ENCODE measurements around the gene FAM210A. TPM values are rescaled to one million over a fixed set of nuclear protein-coding genes. Genes with fewer than 3 reads are reported as not detected.

The FAM210A gene
- total and polyA plus RNA-seq, 2 of the 4 experiments (the other 2 are of a cell fraction) = 9.8 to 25.3 TPM

DNA sequence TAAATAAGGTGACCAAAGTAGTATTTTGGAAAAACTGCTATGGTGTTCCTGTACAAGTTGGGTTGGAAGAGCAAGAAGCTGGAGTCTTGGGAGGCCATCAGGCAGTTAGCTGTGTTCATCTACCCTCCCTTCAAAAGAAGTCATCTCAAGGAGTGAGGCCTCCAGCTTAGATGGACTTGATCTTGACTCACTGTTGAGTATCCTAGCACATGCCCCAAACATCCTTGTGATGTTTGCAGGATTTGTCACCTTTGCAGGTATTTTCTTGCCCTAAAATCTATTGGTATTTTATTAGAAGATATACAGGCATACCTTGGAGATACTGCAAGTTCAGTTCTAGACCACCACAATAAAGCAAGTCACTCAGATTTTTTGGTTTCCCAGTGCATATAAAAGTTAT lies 30.3 kb upstream of the FAM210A start:
- H2BK20ac ChIP-seq (ENCODE audit: low read depth, low read length) = no peak overlapping the region
- no peaks in the 10 kb centered on the region for H3K9me1 ChIP-seq (ENCODE audit: insufficient read depth, low read length)
- POLR2A ChIA-PET (ENCODE audit: unreplicated experiment) = no interaction called here
- no peak overlapping the region for H3K18ac ChIP-seq (ENCODE audit: low read depth, low read length)
- H2BK120ac ChIP-seq (ENCODE audit: low read depth, low read length) = no peak overlapping the region
- no peak overlapping the region for H3K4me2 ChIP-seq (ENCODE audit: low read depth, low read length)
- no peak overlapping the region for H4K5ac ChIP-seq (ENCODE audit: low read depth, low read length)
- no peaks in the 10 kb centered on the region for H3K79me1 ChIP-seq (ENCODE audit: low read depth in 1 of 2, low read length in 2 of 2)
- no peak overlapping the region for H3K56ac ChIP-seq (ENCODE audit: extremely low read depth, insufficient read depth, low read length)
- H2AK5ac ChIP-seq (ENCODE audit: low read depth, low read length) = no peak overlapping the region
- H3K9me3 ChIP-seq (ENCODE audit: control insufficient read depth, insufficient read depth, low read length) = no peaks in the 10 kb centered on the region
- DNase-seq = no peak
- no peak overlapping the region for H3K4me3 ChIP-seq (ENCODE audit: insufficient read depth, low read depth, low read length)
- intact Hi-C loops (cut with micrococcal nuclease) (no loop called here), dilution Hi-C loops (cut with HindIII; ENCODE audit: low sequenced_read_pairs, unreplicated experiment) (no loop called here), in situ Hi-C loops (cut with MboI; ENCODE audit: low sequenced_read_pairs) (no loop called here)
- H3K36me3 ChIP-seq (ENCODE audit: control insufficient read depth, insufficient read depth, low read length) = peaks cover 27% of the 10 kb centered on the region
- H3K4ac ChIP-seq (ENCODE audit: low read depth, low read length) = no peak overlapping the region
- no peak for TF ChIP-seq MAFK (IDR thresholded peaks at IDR 0.05; ENCODE audit: low read depth, low read length)
- TF ChIP-seq, protein P1, sequence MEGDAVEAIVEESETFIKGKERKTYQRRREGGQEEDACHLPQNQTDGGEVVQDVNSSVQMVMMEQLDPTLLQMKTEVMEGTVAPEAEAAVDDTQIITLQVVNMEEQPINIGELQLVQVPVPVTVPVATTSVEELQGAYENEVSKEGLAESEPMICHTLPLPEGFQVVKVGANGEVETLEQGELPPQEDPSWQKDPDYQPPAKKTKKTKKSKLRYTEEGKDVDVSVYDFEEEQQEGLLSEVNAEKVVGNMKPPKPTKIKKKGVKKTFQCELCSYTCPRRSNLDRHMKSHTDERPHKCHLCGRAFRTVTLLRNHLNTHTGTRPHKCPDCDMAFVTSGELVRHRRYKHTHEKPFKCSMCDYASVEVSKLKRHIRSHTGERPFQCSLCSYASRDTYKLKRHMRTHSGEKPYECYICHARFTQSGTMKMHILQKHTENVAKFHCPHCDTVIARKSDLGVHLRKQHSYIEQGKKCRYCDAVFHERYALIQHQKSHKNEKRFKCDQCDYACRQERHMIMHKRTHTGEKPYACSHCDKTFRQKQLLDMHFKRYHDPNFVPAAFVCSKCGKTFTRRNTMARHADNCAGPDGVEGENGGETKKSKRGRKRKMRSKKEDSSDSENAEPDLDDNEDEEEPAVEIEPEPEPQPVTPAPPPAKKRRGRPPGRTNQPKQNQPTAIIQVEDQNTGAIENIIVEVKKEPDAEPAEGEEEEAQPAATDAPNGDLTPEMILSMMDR (conservative IDR thresholded peaks at IDR 0.05; ENCODE audit: low read depth, low read length) = no peak
- no peak for TF ChIP-seq CEBPB (IDR thresholded peaks at IDR 0.05; ENCODE audit: low read depth, low read length)
- no peak for TF ChIP-seq NFE2L2 (IDR thresholded peaks at IDR 0.05; ENCODE audit: low read depth, low read length)
- TF ChIP-seq POLR2A (IDR thresholded peaks at IDR 0.05; ENCODE audit: low read depth, low read length) = no peak
- no peak for TF ChIP-seq MAZ (IDR thresholded peaks at IDR 0.05; ENCODE audit: borderline replicate concordance, low read depth, low read length)
- TF ChIP-seq, protein P2, sequence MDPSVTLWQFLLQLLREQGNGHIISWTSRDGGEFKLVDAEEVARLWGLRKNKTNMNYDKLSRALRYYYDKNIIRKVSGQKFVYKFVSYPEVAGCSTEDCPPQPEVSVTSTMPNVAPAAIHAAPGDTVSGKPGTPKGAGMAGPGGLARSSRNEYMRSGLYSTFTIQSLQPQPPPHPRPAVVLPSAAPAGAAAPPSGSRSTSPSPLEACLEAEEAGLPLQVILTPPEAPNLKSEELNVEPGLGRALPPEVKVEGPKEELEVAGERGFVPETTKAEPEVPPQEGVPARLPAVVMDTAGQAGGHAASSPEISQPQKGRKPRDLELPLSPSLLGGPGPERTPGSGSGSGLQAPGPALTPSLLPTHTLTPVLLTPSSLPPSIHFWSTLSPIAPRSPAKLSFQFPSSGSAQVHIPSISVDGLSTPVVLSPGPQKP (IDR thresholded peaks at IDR 0.05; ENCODE audit: borderline replicate concordance, low read depth, low read length) = no peak
- TF ChIP-seq FOS (IDR thresholded peaks at IDR 0.05; ENCODE audit: low read depth, low read length) = no peak
- TF ChIP-seq RCOR1 (IDR thresholded peaks at IDR 0.05; ENCODE audit: insufficient replicate concordance, low read length) = no peak
- no peak for TF ChIP-seq CHD1 (IDR thresholded peaks at IDR 0.05; ENCODE audit: low read depth, low read length)
- TF ChIP-seq MXI1 (IDR thresholded peaks at IDR 0.05; ENCODE audit: borderline replicate concordance, low read depth, low read length) = no peak
- TF ChIP-seq SMC3 (IDR thresholded peaks at IDR 0.05; ENCODE audit: low read depth, low read length) = no peak
- TF ChIP-seq, protein P3, sequence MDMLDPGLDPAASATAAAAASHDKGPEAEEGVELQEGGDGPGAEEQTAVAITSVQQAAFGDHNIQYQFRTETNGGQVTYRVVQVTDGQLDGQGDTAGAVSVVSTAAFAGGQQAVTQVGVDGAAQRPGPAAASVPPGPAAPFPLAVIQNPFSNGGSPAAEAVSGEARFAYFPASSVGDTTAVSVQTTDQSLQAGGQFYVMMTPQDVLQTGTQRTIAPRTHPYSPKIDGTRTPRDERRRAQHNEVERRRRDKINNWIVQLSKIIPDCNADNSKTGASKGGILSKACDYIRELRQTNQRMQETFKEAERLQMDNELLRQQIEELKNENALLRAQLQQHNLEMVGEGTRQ (IDR thresholded peaks at IDR 0.05; ENCODE audit: low read depth, low read length) = no peak
- TF ChIP-seq BHLHE40 (IDR thresholded peaks at IDR 0.05; ENCODE audit: low read depth, low read length) = no peak
- CTCF ChIA-PET = no interaction called here
- no peak overlapping the region for H3K27ac ChIP-seq (ENCODE audit: insufficient read depth, low read length)
- BruUV-seq (replicated peaks) = no TSS peak
- H2BK15ac ChIP-seq (ENCODE audit: low read depth, low read length) = no peak overlapping the region
- no peak overlapping the region for H2AFZ ChIP-seq (replicated peaks; ENCODE audit: low read length, poor library complexity)
- H3K23ac ChIP-seq (ENCODE audit: low read depth, low read length) = no peak overlapping the region
- H2AK9ac ChIP-seq (replicated peaks; ENCODE audit: low read depth, low read length, poor library complexity) = no peak overlapping the region
- no peaks in the 10 kb centered on the region for H3K27me3 ChIP-seq (ENCODE audit: control insufficient read depth, insufficient read depth, low read length)
- H3K14ac ChIP-seq (replicated peaks; ENCODE audit: low read depth, low read length) = no peak overlapping the region
- H3K9ac ChIP-seq (ENCODE audit: low read depth, low read length) = no peak overlapping the region
- H4K8ac ChIP-seq (ENCODE audit: low read depth in 2 of 2, low read length in 2 of 2) = no peak overlapping the region
- no peak overlapping the region for H2BK5ac ChIP-seq (ENCODE audit: low read depth, low read length, poor library complexity, severe bottlenecking)
- no peak overlapping the region for H4K91ac ChIP-seq (ENCODE audit: insufficient read depth, low read depth, low read length)
- ATAC-seq (ENCODE audit: low read depth) = no peak
- no peaks in the 10 kb centered on the region for H4K20me1 ChIP-seq (ENCODE audit: insufficient read depth, low read length)
- H3K4me1 ChIP-seq (ENCODE audit: control insufficient read depth, insufficient read depth, low read length) = no peaks in the 10 kb centered on the region

Data from IMR-90 (cell line).